Activated naive CD4-positive, alpha-beta T cell treated with anti-CD3 and anti-CD28 coated beads, Interleukin-2, amount 50 U/mL, for 16 hours (primary cell): ENCODE results near the gene MINDY3.
"Not testable (repeated sequence)": the region's sequence is repeated elsewhere in the genome, so short reads cannot be mapped to it uniquely, and the experiment has no call there.

Experiments
- DNase-seq: peaks from one replicate; pipeline ENCODE4 v3.0.0-alpha.2; 2020

The MINDY3 gene

DNA sequence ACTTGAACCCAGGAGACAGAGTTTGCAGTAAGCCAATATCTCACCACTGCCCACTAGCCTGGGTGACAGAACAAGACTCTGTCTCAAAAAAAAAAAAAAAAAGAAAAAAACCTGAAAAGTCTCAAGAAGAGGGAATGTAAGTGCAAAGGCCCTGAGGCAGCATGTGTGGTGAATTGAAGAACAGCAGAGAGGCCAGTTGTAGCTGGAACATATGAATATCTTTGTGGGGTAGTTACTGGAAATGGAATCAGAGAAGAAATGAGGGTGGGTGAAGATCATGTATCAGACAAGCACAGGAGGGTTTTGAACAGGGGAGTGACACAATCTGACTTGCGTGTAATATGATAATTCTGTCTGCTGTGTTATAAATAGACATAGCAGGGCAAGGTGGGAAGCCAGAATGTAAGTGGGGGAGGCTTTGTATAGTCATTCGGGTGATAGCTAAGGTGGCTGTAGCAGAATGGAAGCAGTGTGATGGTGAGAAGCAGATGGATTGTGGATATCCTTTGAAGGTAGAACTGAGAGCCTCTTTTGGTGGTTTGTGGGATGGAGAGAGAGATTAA is 95.3 kb downstream of the MINDY3 start:
- DNase-seq: no peak

DNA sequence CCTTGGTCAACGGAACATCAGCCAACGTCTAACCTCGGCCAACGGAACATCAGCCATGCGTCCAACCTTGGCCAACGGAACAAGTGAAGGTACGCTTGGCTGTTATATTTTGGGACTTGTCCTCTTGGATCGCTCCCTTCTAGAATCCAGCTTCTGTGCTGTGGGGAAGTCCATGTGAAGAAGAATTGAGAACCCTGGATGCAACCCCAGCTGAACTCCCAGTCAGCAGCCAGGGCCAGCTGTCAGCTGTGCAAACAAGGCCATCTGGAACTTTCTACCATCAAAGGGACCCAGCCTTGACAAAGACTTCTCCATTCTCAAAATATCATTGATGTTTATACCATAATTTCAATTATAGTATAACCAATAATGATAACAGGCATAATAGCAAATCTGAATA is 97.3 kb downstream of the MINDY3 start:
- DNase-seq: no peak

DNA sequence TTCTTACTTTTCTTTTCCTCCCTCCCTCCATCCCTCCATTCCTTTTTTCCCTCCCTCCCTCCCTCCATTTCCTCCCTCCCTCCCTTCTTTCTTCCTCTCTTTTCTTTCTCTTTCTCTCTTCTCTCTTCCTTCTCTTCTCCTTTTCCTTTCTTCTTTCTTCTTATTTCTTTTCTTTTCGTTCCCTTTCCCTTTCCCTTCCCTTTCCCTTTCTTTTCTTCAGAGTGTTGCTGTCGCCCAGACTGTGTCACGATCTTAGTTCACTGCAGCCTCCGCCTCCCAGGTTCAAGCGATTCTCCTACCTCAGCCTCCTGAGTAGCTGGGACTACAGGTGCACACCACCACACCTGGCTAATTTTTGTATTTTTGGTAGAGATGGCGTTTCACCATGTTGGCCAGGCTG is 98.1 kb downstream of the MINDY3 start:
- DNase-seq: not testable (repeated sequence)

GRCh38 chr10:15761224-15761623 is 99.1 kb downstream of the MINDY3 start:
- not testable (repeated sequence) for DNase-seq

DNA sequence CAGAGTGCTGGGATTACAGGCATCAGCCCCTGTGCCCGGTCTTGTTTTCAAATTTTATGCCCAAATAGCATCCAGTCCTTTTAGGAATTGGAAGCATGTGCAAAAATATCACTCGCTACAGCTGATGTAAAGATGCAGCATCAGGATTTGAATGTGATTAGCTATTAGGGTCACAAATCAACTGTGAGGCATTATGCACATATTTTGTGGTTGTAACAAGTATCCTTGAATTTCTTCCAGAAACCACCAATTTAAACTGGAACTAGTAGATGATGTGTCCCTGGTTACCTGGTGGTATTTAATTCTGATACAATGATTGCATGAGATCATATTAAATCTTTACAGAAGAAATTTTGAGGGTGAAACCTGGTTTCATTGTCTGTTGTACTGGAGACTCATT is 99.6 kb downstream of the MINDY3 start:
- DNase-seq: no peak

DNA sequence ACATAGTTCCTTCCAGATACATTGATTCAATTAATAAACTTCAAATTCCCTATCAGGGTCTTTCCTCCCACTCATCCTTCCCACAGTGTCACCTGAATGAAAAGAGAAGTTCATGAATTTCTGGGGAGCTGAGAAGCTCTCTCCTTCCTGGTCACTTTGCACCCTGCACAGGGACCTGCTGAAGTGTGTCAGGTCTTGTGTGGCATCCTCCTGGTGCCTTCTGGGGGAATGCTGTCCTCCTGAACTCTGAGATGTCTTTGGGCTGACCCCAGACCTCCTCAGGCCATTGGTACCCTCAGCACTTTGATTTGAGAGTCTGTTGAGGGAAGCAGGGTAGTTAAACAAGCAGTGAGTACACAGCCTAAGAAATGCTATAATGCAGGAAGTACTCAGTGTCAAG is 101.0 kb downstream of the MINDY3 start:
- no peak for DNase-seq

- DNase-seq: no peak
Measured at GRCh38 chr10:15758618-15759017, 101.7 kb downstream of the MINDY3 start.

DNA sequence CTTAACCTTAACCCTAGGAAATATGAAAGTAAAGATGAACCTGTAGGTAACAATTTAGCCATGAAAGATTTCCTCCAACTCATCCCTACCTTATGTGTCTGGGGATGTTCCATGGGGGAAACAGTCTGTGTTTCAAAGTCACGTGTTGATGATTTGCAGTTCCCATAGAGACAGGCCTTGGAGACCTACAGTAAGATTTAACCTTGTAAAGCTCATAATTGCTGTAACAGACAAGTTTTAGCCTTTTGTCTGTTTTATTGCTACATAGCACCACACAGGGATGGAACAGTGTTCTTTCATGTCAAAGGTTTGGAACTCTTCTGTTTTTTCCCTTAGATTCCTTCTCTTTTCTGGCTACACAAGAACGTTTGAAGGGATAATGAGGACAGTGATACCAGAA is 105.4 kb downstream of the MINDY3 start:
- DNase-seq: no peak

- DNase-seq: no peak
Measured at GRCh38 chr10:15751046-15751445, 109.3 kb downstream of the MINDY3 start.

- no peak for DNase-seq
Measured at GRCh38 chr10:15748126-15748525, 112.2 kb downstream of the MINDY3 start.

DNA sequence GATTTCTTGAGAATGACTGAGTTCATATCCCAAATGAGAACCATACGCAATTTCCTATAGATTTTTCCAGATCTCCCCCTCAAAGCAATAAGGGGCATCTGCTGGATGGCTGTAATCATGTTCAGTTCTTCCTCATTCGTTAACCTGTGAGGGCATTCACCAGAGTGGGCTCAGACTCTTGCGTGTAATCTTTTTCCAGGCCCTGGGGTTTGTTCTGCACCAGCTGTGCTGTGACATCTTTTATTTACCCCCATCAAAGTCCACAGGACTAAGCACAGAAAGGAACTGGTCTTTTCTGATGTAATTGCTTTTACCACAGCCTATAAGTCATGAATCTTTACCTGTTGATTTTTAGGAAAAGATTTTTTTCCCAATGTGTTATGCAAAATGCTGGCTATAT is 112.7 kb downstream of the MINDY3 start:
- no peak for DNase-seq

DNA sequence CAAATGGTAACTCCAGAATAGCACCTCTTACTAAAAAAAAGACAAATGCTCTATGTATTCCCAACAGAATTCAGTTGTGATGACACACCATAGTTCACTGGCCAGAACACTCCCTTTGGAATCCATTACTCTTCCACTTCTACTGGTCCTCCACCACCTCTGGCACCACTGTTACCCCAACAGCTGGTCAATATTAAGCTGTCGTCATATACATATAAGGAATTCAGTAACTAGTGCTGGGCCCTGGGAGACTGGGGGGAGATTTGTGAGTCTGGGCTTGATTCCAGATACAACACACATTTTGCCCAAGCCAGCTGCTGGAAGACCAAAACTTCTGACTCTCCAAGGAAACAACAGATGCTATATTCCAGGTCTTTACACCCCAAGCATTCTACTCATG is 114.6 kb downstream of the MINDY3 start:
- no peak for DNase-seq

DNA sequence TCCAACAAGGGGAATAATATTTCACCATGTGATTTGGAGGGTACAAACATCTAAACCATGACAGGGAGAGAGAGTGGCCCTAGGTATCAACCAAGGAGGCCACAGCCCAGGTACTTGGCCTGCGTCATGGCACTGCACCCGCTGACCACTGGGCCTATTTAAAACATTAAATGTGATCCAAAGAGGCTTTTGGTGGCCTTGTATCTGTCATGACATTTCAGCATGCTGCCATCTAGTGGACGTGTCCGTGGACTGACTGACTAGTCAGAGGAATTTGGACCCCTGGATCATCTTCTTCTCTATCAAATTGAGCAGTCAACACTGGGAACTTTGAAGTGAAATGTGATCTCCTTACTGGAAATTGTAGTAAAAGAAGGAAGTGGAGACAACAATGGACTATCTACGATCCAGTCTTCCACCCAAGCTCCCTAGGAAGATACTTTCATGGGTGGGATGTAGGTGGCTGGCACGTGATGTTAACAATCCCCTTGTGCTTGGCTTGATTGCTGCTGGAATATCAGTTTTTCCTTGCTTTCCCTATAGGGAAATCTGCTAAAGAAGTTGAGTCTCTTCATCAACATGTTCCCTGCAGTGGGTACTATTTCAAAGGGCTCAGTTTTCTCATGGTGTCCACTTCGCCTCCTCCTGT is 116.0 kb downstream of the MINDY3 start:
- DNase-seq: peak; percentile 25

- no peak for DNase-seq
Measured at GRCh38 chr10:15743443-15743842, 116.9 kb downstream of the MINDY3 start.

- DNase-seq: no peak
Measured at GRCh38 chr10:15742836-15743235, 117.5 kb downstream of the MINDY3 start.

DNA sequence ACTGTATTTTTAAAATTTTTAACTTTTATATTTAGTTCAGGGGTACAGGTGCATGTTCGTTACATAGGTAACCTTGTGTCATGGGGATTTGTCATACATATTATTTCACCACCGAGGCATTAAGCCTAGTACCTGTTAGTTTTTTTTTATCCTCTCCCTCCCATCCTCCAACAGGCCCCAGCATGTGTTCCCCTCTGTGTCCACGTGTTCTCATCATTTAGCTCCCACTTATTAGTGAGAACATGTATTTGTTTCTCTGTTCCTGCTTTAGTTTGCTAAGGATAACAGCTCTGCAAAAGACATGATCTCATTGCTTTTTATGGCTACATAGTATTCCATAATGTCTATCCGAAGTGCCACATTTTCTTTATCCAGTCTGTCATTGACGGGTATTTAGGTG is 118.2 kb downstream of the MINDY3 start:
- DNase-seq: no peak

DNA sequence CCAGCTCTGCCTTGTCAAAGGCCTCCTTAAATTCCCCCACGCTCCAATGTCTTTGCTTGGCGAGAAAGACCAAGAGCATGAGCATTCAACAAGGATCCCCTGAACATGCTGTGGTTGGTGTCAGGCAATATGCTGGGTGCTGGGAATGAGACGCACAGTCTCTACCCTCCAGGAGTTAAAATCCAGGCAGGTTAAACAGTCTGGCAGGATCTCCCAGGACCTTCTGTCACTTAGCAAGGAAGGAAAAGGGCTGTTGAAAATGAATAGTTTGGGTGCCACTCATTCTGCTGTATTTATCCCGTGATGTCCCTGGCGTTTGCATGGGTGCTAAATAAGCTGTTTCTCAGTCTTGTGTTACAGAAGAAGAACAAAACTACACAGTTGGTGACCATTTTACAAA is 118.7 kb downstream of the MINDY3 start:
- DNase-seq: no peak

DNA sequence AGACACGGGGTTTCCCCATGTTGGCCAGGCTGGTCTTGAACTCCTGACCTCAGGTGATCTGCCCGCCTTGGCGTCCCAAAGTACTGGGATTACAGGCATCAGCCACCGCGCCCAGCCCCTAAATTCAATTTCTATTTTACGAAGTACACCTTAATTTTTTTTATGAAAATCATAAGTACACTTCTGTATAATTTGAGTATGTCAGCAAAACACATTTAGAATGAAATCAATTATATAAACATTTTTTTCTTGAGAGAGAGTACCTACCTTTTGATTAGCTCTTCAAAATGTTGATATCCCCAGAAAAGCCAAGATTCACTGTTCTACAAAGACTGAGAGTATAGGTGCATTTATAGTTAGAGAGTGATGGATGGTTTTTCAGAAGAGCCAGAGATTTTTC is 120.0 kb downstream of the MINDY3 start:
- DNase-seq: no peak

DNA sequence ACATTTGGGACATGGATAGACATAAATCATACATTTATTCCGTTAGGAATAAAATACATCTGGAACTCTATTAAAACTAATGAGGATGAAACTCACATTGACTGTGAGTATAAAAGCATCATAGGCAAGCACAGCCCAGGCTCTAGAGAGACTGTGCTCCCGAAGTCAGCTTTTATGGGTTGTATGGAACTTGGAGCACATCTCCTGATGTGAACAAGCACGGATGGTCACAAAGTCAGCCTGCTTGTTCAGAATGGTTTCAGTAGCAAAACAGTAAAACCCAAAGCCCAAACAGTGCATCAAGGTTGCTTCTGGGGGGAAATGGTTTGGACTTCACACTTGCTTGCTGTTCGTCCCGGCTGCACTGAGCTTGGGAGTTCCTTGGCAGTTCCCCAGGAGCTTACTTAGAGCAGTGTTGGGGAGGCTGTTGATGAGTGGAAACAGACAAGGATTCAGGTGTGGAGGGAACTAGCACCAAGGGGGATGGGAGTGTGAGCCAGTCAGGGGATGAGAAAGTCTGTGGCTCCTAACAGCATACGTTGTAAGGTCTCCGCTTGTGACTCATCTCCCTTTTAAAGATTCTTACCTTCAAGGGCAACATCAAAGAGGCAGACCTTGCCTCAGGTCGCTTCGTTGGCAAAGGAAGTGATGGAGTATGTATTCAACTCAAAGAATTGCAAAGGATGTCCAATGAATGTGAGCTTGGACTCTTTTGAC is 120.9 kb downstream of the MINDY3 start:
- DNase-seq: no peak

GRCh38 chr10:15738270-15738925 is 121.9 kb downstream of the MINDY3 start:
- DNase-seq: no peak

DNA sequence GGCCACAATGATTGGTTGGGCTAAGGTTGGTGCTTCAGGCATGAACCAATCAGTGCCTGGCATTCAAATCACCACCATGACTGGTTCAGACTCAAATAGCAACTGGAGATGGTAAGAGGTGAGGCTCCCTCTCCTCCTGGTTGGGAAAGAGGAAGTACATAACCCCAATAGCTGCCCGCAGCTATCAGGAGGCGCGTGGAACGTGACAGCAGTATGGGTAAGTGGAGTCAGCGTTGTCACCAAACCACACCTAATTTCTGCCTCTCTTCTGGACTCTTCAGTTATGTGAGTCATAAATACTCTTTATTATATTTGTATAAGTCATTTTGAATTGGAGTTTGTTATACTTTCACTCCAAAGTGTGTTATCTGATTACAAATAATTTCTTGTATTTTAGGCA is 122.7 kb downstream of the MINDY3 start:
- no peak for DNase-seq

- no peak for DNase-seq
Measured at GRCh38 chr10:15735763-15736162, 124.5 kb downstream of the MINDY3 start.

DNA sequence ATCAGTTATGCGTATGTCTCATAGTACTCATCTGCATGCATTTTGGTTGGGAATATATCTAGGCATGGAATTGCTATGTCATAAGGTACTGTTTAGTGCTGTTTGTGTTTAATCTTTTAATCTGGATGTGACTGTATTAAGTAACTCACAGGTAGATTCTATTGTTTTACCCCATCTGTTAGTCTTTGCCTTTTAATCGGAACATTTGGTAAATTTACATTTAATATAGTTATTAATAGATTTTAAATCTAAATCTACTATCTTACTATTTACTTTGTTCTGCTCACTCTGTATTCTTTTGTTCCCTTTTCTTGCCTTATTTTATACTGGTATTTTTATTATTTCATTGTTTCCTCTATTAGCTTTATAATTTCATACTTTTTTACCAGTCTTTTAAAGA is 130.0 kb downstream of the MINDY3 start:
- no peak for DNase-seq

- DNase-seq: no peak
Measured at GRCh38 chr10:15729890-15730289, 130.4 kb downstream of the MINDY3 start.
